K562 (cell line): Measurements from ENCODE around the gene PTGIR. TPM values are rescaled to one million over a fixed set of nuclear protein-coding genes. Genes with fewer than 3 reads are reported as not detected.
A peak's percentile ranks its signal among the peaks of the same experiment; 100 is the strongest.

Source experiments
- ARID2 ChIP-seq: fragments of 450-650 bp; IDR thresholded peaks from 2 replicates; pipeline ENCODE4 v1.6.1; 2017; ENCODE audit warnings: antibody characterized with exemption, mild to moderate bottlenecking
- ATF7 ChIP-seq: fragments of 450-650 bp; IDR thresholded peaks from 2 replicates; pipeline ENCODE4 v1.7.1; 2014; ENCODE audit warnings: mild to moderate bottlenecking, moderate library complexity
- CREBBP ChIP-seq: IDR thresholded peaks from one replicate; pipeline ENCODE4 v1.6.1; 2012; ENCODE audit warnings: low read depth, mild to moderate bottlenecking, control low read depth, inconsistent platforms, low read length
- HBP1 ChIP-seq: fragments of 450-650 bp; formaldehyde crosslinking; IDR thresholded peaks from 2 replicates; pipeline ENCODE4 v1.4.0; 2022; ENCODE audit warnings: missing genetic modification characterization
- IRF9 ChIP-seq: fragments of 450-650 bp; IDR thresholded peaks from 2 replicates; pipeline ENCODE4 v1.6.1; 2016; ENCODE audit warnings: missing biosample characterization, missing genetic modification characterization
- KAT8 ChIP-seq: fragments of 450-650 bp; IDR thresholded peaks from 2 replicates; pipeline ENCODE4 v1.6.1; 2016; ENCODE audit warnings: low read depth, mild to moderate bottlenecking
- MED1 ChIP-seq: sonication (generic); formaldehyde crosslinking; IDR thresholded peaks from 2 replicates; pipeline ENCODE4 v1.8.1; 2023; ENCODE audit warnings: missing genetic modification reagents, borderline replicate concordance
- SMAD4 ChIP-seq: fragments of 250-450 bp; sonication (Bioruptor Pico); conservative IDR thresholded peaks from 2 replicates; pipeline ENCODE4 v1.8.0; 2021; ENCODE audit warnings: inconsistent platforms, mild to moderate bottlenecking, moderate library complexity
- USF1 ChIP-seq: sonication (generic); formaldehyde crosslinking; IDR thresholded peaks from 2 replicates; pipeline ENCODE4 v1.9.0; 2022; ENCODE audit warnings: mild to moderate bottlenecking, missing genetic modification reagents
- XRCC3 ChIP-seq: fragments of 450-650 bp; IDR thresholded peaks from 2 replicates; pipeline ENCODE4 v1.6.1; 2017; ENCODE audit warnings: mild to moderate bottlenecking, moderate library complexity
- ZBTB2 ChIP-seq: fragments of 450-650 bp; IDR thresholded peaks from 2 replicates; pipeline ENCODE4 v1.6.1; 2016; ENCODE audit warnings: antibody characterized with exemption
- ZNF140 ChIP-seq: fragments of 250-450 bp; sonication (Bioruptor Pico); IDR thresholded peaks from 2 replicates; pipeline ENCODE4 v1.8.0; 2021; ENCODE audit warnings: moderate library complexity, mild to moderate bottlenecking, inconsistent platforms
- ZNF41 ChIP-seq: fragments of 250-450 bp; sonication (Bioruptor Pico); conservative IDR thresholded peaks from 2 replicates; pipeline ENCODE4 v1.4.0; 2020; ENCODE audit warnings: mild to moderate bottlenecking
- ZNF696 ChIP-seq: fragments of 250-450 bp; sonication (Bioruptor Pico); conservative IDR thresholded peaks from 2 replicates; pipeline ENCODE4 v1.4.0; 2020; ENCODE audit warnings: mild to moderate bottlenecking, moderate library complexity
- ZNF766 ChIP-seq: fragments of 200-800 bp; sonication (Bioruptor generic); conservative IDR thresholded peaks from 2 replicates; pipeline ENCODE4 v1.6.1; 2016; ENCODE audit warnings: missing genetic modification characterization, missing compliant biosample characterization
- polyA plus RNA-seq, 8 experiments: library from polyadenylated mRNA; depleted of rRNA in 4 of 8; stranded (reverse) in 5 of 8; unstranded in 3 of 8; fragments of >200 nt; fragmentation: Nextera tagmentation in 2 of 8; fragmentation: Illumina TruSeq in 1 of 8; extraction: Ambion mirVana in 2 of 8; extraction: Trizol in 1 of 8; gene quantifications; 2 replicates each; pipeline versions ENCODE4 v1.2.1 to v1.2.3, GENCODE V29; 2011 to 2014; ENCODE audit warnings: inconsistent platforms in 1 of 8, missing spikeins in 1 of 8
- total RNA-seq, 7 experiments: library from RNA; depleted of rRNA in 6 of 7; stranded (reverse); fragments of >200 nt in 6 of 7; fragmentation: Illumina TruSeq in 2 of 7; extraction: Trizol in 2 of 7; gene quantifications; 2 replicates each; pipeline versions ENCODE4 v1.2.1 to v1.2.3, GENCODE V29; 2011 to 2021; ENCODE audit warnings: low replicate concordance in 1 of 7
- TF ChIP-seq, protein P1 (sequence below): fragments of 250-450 bp; sonication (Bioruptor Pico); IDR thresholded peaks from 2 replicates; pipeline ENCODE4 v1.9.0; 2021; ENCODE audit warnings: mild to moderate bottlenecking, inconsistent platforms
- TF ChIP-seq, protein P2 (sequence below): fragments of 250-450 bp; sonication (Bioruptor Pico); IDR thresholded peaks from 2 replicates; pipeline ENCODE4 v1.4.0; 2020
- TF ChIP-seq, protein P3 (sequence below): sonication (generic); formaldehyde crosslinking; IDR thresholded peaks from 2 replicates; pipeline ENCODE4 v1.8.0; 2022; ENCODE audit warnings: mild to moderate bottlenecking, missing genetic modification reagents, borderline replicate concordance

The PTGIR gene
- total and polyA plus RNA-seq, 9 of the 15 experiments (the other 6 are each of a cell fraction or from before 2014, with no cell fraction given): 0.11 to 3.4 (median 1.1) TPM; not detected in 1

GRCh38 chr19:46660551-46661019, 35.7 kb upstream of the PTGIR start (continued):
- TF ChIP-seq ZBTB2 (no peak), USF1 (CRISPR knock-in tag) (no peak), ZNF41 (no peak), XRCC3 (no peak), MED1 (CRISPR knock-in tag) (no peak), ATF7 (no peak), ZNF140 (no peak), CREBBP (no peak), KAT8 (no peak), HBP1 (CRISPR knock-in tag) (no peak), IRF9 (tag) (no peak), ZNF696 (no peak), ARID2 (no peak), ZNF766 (no peak), SMAD4 (CRISPR knock-in tag) (0 out of 2 replicates have a peak, but pooled peaks have one; percentile 25)
- TF ChIP-seq, protein P1, sequence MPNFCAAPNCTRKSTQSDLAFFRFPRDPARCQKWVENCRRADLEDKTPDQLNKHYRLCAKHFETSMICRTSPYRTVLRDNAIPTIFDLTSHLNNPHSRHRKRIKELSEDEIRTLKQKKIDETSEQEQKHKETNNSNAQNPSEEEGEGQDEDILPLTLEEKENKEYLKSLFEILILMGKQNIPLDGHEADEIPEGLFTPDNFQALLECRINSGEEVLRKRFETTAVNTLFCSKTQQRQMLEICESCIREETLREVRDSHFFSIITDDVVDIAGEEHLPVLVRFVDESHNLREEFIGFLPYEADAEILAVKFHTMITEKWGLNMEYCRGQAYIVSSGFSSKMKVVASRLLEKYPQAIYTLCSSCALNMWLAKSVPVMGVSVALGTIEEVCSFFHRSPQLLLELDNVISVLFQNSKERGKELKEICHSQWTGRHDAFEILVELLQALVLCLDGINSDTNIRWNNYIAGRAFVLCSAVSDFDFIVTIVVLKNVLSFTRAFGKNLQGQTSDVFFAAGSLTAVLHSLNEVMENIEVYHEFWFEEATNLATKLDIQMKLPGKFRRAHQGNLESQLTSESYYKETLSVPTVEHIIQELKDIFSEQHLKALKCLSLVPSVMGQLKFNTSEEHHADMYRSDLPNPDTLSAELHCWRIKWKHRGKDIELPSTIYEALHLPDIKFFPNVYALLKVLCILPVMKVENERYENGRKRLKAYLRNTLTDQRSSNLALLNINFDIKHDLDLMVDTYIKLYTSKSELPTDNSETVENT (CRISPR knock-in tag): peak; percentile 28; the same call in 1 of the 2 replicates
- TF ChIP-seq, protein P2, sequence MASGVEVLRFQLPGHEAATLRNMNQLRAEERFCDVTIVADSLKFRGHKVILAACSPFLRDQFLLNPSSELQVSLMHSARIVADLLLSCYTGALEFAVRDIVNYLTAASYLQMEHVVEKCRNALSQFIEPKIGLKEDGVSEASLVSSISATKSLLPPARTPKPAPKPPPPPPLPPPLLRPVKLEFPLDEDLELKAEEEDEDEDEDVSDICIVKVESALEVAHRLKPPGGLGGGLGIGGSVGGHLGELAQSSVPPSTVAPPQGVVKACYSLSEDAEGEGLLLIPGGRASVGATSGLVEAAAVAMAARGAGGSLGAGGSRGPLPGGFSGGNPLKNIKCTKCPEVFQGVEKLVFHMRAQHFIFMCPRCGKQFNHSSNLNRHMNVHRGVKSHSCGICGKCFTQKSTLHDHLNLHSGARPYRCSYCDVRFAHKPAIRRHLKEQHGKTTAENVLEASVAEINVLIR: no peak
- TF ChIP-seq, protein P3, sequence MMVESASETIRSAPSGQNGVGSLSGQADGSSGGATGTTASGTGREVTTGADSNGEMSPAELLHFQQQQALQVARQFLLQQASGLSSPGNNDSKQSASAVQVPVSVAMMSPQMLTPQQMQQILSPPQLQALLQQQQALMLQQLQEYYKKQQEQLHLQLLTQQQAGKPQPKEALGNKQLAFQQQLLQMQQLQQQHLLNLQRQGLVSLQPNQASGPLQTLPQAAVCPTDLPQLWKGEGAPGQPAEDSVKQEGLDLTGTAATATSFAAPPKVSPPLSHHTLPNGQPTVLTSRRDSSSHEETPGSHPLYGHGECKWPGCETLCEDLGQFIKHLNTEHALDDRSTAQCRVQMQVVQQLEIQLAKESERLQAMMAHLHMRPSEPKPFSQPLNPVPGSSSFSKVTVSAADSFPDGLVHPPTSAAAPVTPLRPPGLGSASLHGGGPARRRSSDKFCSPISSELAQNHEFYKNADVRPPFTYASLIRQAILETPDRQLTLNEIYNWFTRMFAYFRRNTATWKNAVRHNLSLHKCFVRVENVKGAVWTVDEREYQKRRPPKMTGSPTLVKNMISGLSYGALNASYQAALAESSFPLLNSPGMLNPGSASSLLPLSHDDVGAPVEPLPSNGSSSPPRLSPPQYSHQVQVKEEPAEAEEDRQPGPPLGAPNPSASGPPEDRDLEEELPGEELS (CRISPR knock-in tag): peak; percentile 63; the same call in 1 of the 2 replicates
